BE2C (cell line): Measurements from ENCODE around the gene NCKAP5L.

ENCODE experiments used
- DNase-seq: peaks from one replicate; pipeline ENCODE4 v3.0.0-alpha.2; 2020
- H3K27me3 ChIP-seq: fragments of 250-450 bp; sonication (Bioruptor Pico); 2 replicates; pipeline ENCODE4 v1.5.1; 2020; ENCODE audit warnings: mild to moderate bottlenecking
- H3K36me3 ChIP-seq: fragments of 250-450 bp; sonication (Bioruptor Pico); 2 replicates; pipeline ENCODE4 v1.5.1; 2020; ENCODE audit warnings: mild to moderate bottlenecking
- H3K4me1 ChIP-seq: fragments of 250-450 bp; sonication (Bioruptor Pico); 2 replicates; pipeline ENCODE4 v1.5.1; 2020
- H3K4me3 ChIP-seq: 2 replicates; pipeline ENCODE4 v1.5.1; 2011; ENCODE audit warnings: low read depth, low read length
- H3K9me3 ChIP-seq: fragments of 250-450 bp; sonication (Bioruptor Pico); 2 replicates; pipeline ENCODE4 v1.5.1; 2020
- CTCF ChIP-seq: IDR thresholded peaks from 2 replicates; pipeline ENCODE4 v1.5.1; 2012; ENCODE audit warnings: mild to moderate bottlenecking, low read depth, low read length

NCKAP5L gene

GRCh38 chr12:49853671-49854070, 25.5 kb upstream of the NCKAP5L start:
- Histone ChIP-seq H3K36me3 (no peaks in the 10 kb centered on the region), H3K4me1 (no peaks in the 10 kb centered on the region), H3K9me3 (no peaks in the 10 kb centered on the region; the same call in 1 of the 2 replicates), H3K27me3 (no peaks in the 10 kb centered on the region), H3K4me3 (no peak overlapping the region)
- no peak for DNase-seq
- TF ChIP-seq CTCF = no peak

DNA sequence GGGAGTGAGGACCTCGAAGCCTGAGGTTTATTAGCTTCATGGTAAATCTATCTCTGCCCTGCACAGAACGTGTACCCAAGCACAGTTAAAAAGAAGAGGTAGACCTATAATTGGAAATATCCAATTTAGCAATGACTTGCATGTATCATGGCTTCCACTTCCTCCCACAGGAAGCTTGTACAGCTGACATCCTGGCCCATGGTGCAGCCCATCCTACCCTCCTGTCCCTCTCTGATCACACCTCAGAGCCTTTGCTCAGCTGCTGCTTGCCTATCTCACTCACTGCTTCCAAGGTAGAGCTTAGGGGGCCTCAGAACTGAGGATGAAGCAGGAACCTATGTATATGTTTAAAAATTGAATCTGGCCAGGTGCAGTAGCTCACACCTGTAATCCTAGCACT, 18.9 kb upstream of the NCKAP5L start:
- Histone ChIP-seq H3K4me3 (no peak overlapping the region), H3K9me3 (no peaks in the 10 kb centered on the region), H3K27me3 (no peaks in the 10 kb centered on the region), H3K4me1 (peaks cover 5% of the 10 kb centered on the region), H3K36me3 (no peaks in the 10 kb centered on the region)
- no peak for TF ChIP-seq CTCF
- no peak for DNase-seq

GRCh38 chr12:49846032-49846431, 17.8 kb upstream of the NCKAP5L start:
- peaks cover 5% of the 10 kb centered on the region for H3K4me1 ChIP-seq
- no peak for TF ChIP-seq CTCF
- DNase-seq = no peak
- no peaks in the 10 kb centered on the region for H3K36me3 ChIP-seq
- H3K4me3 ChIP-seq = no peak overlapping the region
- H3K9me3 ChIP-seq = no peaks in the 10 kb centered on the region
- no peaks in the 10 kb centered on the region for H3K27me3 ChIP-seq

DNA sequence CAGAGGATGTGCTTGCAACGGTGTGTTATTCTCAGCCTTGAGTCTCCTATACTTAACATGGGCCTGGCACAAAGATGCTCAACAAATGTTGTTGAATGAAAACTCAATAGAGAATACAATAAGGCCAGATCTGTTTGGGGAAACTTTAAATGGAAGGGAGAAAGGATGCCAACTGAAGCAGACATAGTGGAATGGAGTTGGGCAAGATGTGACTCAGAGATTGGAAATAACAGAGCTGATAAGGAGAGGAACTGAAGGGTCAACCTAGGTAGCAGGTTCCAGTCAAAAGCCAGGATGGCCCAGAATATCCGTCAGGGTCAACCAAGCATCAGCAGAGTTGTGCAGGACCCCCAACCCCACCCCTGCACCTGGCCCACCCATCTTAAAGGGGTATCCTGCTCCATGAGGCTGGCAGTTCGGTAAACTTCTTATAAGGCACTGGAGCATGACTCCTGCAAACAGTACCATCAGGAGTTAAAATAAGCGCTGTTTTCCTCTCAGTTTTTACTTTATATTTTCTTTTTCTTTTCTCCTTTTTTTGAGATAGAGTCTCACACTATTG, 15.7 kb upstream of the NCKAP5L start:
- Histone ChIP-seq H3K9me3 (no peaks in the 10 kb centered on the region), H3K27me3 (no peaks in the 10 kb centered on the region), H3K4me1 (peaks cover 5% of the 10 kb centered on the region), H3K4me3 (no peak overlapping the region), H3K36me3 (no peaks in the 10 kb centered on the region)
- no peak for TF ChIP-seq CTCF
- no peak for DNase-seq

DNA sequence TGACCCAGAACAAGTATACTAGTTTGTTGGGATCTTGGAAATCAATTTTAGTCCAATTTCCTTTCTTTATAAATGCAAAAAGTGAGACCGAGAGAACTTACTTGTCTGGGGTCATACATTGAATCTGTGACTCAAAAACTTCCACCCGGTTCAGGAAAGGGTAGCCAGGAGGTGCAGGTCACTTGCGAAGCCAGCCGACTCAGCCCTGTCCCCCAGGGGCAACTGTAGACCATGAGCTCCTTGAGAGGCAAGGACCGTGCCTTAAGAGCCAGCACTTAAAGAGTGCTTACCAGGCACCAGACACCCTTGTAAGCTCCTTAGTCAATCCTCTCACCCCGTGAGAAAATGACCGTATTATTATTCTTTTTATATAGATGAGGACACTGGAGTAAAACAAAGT, 15.2 kb upstream of the NCKAP5L start:
- Histone ChIP-seq H3K4me1 (peaks cover 5% of the 10 kb centered on the region), H3K9me3 (no peaks in the 10 kb centered on the region), H3K36me3 (no peaks in the 10 kb centered on the region), H3K4me3 (peak overlapping the region; percentile 75), H3K27me3 (no peaks in the 10 kb centered on the region)
- DNase-seq = no peak
- no peak for TF ChIP-seq CTCF

DNA sequence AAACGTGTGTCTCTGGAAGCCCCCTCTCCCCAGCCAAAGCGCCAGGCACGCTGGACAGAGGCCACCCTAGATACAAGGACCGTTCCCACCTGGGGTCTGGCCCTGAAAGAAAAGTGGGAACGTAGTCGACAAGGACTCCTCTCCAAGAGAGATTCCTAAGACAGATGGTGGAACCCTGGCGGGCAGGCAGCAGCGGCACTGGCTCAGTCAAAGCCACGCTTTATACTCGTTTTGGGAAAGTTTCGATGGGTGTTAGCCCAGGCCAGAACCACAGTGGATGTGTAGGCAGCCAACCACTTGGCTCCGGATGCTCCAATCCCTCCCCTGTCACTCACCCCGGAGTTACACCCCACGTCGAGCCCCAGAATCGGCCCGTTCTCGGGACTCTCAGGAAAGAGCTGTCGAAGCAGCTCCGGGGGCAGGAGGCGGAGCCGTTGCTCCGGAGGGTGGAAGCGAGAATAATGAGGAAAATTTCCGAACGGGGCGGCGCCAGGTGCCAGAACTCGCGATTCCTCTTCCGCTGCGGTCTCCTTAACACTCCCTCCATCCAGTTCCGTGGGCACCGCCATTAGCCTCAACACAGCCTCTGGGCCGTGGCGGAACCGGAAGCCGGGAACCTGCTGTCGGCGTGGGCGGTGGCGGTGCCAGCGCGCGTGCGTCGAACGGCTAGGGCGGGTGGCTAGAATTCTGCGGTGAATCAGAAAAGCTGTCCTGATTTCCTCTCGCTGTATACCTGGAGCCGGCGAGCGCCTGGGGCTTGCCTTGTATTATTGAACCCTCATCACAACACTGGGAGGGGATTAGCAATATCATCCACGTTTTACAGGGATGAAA, 14.5 kb upstream of the NCKAP5L start, which contains the start of gene BCDIN3D:
Gene BCDIN3D, minus strand, starts transcription at position 588 of the 834 bp plus-strand sequence. Its CDS starts 19 bp downstream, at position 569.
- Histone ChIP-seq H3K4me3 (peak within 1 kb of the TSS; percentile 75), H3K36me3 (no peaks in the 10 kb centered on the region), H3K4me1 (peaks cover 5% of the 10 kb centered on the region), H3K27me3 (no peaks in the 10 kb centered on the region), H3K9me3 (no peaks in the 10 kb centered on the region)
- peak; percentile 94 for DNase-seq
- no peak for TF ChIP-seq CTCF
